SK-N-DZ (cell line): ENCODE results near the gene IL6R.
"Not testable (repeated sequence)": the region's sequence is repeated elsewhere in the genome, so short reads cannot be mapped to it uniquely, and the experiment has no call there.

ENCODE experiments used
- DNase-seq: peaks from one replicate; pipeline ENCODE4 v3.0.0-alpha.2; 2015; ENCODE audit warnings: low spot score

Gene IL6R

GRCh38 chr1:154479764-154480421, 74.8 kb downstream of the IL6R start:
- DNase-seq: peak; percentile 86

- DNase-seq: peak; percentile 18
Observed at GRCh38 chr1:154481053-154481452, 75.9 kb downstream of the IL6R start.

- no peak for DNase-seq
Observed at GRCh38 chr1:154483941-154484803, 79.0 kb downstream of the IL6R start.

- DNase-seq: no peak
Observed at GRCh38 chr1:154485106-154485505, 80.0 kb downstream of the IL6R start.

GRCh38 chr1:154485910-154486496, 80.9 kb downstream of the IL6R start:
- DNase-seq: no peak

GRCh38 chr1:154486756-154487155, 81.6 kb downstream of the IL6R start:
- not testable (repeated sequence) for DNase-seq

GRCh38 chr1:154488922-154489321, 83.8 kb downstream of the IL6R start:
- no peak for DNase-seq

- no peak for DNase-seq
Observed at GRCh38 chr1:154489695-154490274, 84.6 kb downstream of the IL6R start.

- no peak for DNase-seq
Observed at GRCh38 chr1:154490317-154490716, 85.2 kb downstream of the IL6R start.

GRCh38 chr1:154492115-154492514, 87.0 kb downstream of the IL6R start:
- DNase-seq: no peak

- DNase-seq: no peak
Observed at GRCh38 chr1:154493276-154493675, 88.1 kb downstream of the IL6R start.

- DNase-seq: no peak
Observed at GRCh38 chr1:154495496-154496273, 90.5 kb downstream of the IL6R start.

- DNase-seq: no peak
Observed at GRCh38 chr1:154496383-154496782, 91.2 kb downstream of the IL6R start.

GRCh38 chr1:154497026-154497806, 92.1 kb downstream of the IL6R start:
- DNase-seq: no peak

GRCh38 chr1:154499446-154499845, 94.3 kb downstream of the IL6R start:
- no peak for DNase-seq

GRCh38 chr1:154500533-154500932, 95.4 kb downstream of the IL6R start:
- DNase-seq: no peak

- no peak for DNase-seq
Observed at GRCh38 chr1:154501423-154502065, 96.4 kb downstream of the IL6R start.

GRCh38 chr1:154502066-154502743, 97.1 kb downstream of the IL6R start, which contains the start of the genes SHE and TDRD10:
Gene SHE, minus strand, starts transcription at chr1:154502412. Its CDS starts 386 bp downstream, at chr1:154502026.
Gene TDRD10, plus strand, starts transcription at chr1:154502219. Its CDS starts 4,685 bp downstream, at chr1:154506904.
- no peak for DNase-seq

GRCh38 chr1:154502744-154503115, 97.6 kb downstream of the IL6R start:
- no peak for DNase-seq
